GM19463 (cell line): ENCODE measurements around the gene HAAO.
"Not testable (repeated sequence)": the region's sequence is repeated elsewhere in the genome, so short reads cannot be mapped to it uniquely, and the experiment has no call there.

Source experiments
- ATAC-seq: cut with Tn5 transposase; IDR thresholded peaks from one replicate; pipeline ENCODE4 v1.9.1; 2021; ENCODE audit warnings: mild to moderate bottlenecking, moderate library complexity; ENCODE audit not compliant: unreplicated experiment

The HAAO gene

DNA sequence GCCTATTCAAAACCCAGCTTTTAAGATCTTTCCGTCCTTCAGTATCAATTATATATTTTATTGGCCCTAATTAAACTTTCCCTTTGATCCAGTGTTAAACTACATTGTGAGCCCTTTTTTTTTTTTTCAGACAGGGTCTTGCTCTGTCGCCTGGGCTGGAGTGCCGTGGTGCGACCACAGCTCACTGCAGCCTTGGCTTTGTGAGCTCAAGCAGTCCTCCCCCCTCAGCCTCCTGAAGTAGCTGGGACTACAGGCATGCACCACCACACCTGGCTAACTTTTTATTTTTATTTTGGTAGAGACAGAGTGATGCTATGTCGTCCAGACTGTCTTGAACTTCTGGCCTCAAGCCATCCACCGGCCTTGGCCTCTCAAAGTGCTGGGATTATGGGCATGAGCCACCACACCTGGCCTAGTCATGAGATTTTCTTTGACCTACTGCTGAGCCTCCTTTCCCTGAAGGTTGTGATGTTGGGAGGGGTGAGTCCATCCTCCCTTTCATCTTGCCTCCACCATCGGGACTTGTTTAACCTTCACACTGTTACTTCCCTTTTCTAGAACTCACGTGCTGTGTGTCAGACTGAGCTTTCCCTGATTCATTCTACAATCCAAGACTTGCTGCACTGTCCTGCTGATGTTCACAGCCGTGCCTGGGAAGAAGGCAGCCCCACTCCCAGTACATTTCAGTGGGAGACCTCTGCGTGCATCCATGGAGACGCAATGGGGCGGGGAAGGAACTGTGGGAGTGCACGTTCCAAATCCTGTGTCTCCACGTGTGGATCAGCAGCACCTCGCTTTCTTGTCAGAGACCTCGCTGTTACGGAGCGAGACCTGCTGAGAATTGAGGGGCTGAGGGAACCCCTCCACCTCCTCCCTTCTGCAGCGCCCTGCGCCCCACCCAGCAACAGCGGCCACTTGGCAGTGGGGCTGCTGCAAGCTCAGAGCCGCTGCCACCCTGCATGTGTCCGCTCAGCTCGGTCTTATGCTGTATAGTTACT, 39.3 kb downstream of the HAAO start:
- no peak for ATAC-seq

DNA sequence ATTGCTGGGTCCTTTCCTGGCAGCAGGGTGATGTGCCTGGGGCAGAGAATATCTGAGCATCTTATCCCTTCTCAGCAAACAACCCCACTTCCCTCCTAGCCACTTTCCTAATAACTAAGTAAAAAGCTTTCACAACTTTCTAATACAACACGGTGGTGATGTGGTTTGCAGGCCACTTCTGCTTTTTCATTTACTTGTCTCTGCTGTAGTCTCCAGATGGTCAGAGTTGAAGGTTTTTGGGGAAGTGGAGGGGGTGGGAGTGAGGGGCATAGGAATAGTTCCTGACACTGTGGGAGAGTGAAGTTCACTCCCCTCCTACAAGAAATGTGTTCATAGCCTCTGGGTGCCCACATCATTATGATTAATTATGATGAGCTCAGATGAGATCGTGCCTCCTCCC, 40.1 kb downstream of the HAAO start:
- peak; percentile 45 for ATAC-seq

- ATAC-seq: no peak
These were observed 43.5 kb downstream of the HAAO start for GRCh38 chr2:42748840-42749239.

DNA sequence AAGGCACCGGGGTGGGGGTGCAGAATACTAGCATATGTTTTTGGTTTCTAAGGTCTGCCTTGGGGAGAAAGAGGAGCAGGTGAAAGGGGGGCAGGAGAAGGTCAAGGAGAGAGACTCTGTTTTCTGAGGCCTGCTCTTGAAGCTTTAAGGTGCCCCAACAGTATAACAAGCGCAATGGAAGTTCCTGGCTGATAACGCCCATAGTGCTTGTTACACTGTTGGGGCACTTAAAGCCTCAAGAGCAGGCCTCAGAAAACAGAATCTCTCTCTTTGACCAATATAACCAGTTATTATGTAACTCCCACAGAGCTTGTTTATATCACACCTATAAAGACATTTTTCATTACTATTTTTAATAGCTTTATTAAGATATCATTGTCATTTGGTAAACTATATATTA, 45.0 kb downstream of the HAAO start:
- ATAC-seq: no peak

DNA sequence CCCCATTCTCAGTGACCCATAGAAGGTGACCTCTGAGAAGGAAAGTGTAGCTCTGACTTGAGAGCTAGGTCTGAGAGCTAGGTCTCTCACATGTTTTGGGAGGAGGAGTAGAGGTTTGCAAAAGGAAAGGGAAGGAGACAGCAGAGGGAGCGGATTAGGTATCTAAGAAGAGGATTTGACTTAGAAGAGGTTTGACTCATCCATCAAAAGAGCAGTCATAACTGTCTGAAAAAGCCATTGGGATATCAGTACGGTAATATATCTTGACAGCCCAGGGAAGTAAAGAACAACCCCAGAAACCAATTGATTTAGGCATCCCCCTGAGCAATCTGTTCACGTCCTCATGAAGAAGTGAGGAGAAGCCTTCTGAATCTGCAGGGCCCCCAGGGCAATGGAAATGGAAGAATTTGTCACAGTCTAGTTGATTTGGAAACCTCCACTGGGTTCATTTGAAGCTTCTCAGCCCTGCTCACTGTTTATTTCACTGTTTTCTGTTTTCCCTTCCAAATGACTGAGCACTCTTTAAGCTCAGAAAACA, 47.8 kb downstream of the HAAO start:
- no peak for ATAC-seq

DNA sequence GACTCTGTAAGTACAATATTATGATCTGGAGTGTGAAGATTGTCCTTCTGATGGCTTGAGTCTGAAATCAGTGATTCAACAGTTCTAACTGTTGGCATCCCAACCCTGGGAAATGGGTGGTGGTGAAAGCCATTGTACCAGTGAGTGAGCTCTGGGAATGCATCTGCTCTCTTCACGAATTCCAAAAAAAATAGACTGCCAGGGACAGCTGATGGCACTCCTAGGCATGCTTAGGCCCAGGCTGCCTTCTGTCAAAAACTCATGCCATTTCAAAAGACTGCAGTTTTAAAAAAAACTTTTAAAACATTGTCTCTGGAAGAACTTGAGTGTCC, 48.8 kb downstream of the HAAO start:
- no peak for ATAC-seq

GRCh38 chr2:42742740-42743658, 49.4 kb downstream of the HAAO start:
- ATAC-seq: no peak

GRCh38 chr2:42741140-42741539, 51.2 kb downstream of the HAAO start:
- ATAC-seq: no peak

GRCh38 chr2:42736598-42737322, 55.6 kb downstream of the HAAO start:
- no peak for ATAC-seq

DNA sequence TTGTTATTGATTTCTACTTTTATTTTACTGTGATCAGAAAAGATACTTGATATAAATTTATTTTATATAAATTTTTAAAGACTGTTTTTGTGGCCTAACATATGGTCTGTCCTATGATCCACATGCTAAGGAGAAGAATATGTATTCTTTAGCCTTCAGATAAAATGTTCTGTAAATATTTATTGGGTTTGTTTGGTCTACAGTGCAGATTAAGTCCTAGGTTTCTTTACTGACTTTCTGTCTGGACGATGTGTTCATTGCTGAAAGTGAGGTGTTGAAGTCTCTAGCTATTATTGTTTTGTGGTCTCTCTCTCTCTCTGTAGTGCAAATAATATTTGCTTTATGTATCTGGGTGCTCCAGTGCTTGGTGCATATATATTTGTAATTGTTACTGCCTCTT, 58.5 kb downstream of the HAAO start:
- ATAC-seq: no peak

DNA sequence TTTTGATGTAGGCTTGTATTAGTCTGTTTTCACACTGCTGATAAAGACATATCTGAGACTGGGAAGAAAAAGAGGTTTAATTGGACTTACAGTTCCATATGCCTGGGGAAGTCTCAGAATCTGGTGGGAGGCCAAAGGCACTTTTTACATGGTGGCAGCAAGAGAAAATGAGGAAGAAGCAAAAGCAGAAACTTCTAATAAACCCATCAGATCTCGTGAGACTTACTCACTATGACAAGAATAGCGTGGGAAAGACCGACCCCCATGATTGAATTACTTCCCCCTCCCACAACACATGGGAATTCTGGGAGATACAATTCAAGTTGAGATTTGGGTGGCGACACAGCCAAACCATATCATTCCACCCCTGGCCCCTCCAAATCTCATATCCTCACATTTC, 61.1 kb downstream of the HAAO start:
- ATAC-seq: not testable (repeated sequence)

DNA sequence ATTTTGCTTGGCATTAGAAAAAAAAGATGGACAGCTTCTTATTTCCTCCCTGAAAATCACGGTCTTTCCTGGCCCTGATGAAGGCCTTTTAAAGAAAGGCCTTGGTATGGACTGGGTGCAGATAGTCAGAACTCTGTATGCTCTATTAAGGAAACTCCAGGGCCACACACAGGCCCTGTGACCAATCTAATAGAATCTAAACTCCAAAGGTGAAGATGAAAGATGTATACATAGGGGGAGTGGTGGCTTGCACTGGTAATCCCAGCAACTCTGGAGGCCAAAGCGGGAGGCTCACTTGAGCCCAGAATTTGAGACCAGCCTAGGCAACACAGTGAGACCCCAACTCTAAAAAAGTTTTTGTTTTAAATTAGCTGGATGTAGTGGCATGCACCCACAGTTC, 65.7 kb downstream of the HAAO start:
- ATAC-seq: no peak

DNA sequence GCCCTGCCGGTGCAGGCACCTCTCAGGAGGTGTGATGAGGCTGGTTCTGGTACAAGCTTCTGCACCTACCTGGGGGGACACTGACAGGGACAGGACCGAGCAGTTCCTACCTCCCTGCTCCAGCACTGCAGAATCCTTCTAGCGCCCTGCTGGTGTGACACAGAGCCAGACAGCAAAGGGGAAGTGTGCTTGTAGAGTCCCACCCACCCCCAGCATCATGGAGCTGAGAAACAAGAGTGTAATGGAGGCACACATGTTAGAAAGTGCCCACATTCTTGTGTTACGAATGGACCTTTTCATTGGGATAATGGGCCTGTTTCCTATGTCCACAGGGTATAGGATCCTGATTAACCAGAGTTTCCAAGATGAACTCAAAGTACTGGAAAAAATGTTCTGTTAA, 66.7 kb downstream of the HAAO start:
- ATAC-seq: no peak

GRCh38 chr2:42724886-42725285, 67.5 kb downstream of the HAAO start:
- no peak for ATAC-seq

GRCh38 chr2:42723465-42723864, 68.9 kb downstream of the HAAO start:
- no peak for ATAC-seq

- peak; percentile 99 for ATAC-seq
These were observed 69.8 kb downstream of the HAAO start for GRCh38 chr2:42722320-42723190.

DNA sequence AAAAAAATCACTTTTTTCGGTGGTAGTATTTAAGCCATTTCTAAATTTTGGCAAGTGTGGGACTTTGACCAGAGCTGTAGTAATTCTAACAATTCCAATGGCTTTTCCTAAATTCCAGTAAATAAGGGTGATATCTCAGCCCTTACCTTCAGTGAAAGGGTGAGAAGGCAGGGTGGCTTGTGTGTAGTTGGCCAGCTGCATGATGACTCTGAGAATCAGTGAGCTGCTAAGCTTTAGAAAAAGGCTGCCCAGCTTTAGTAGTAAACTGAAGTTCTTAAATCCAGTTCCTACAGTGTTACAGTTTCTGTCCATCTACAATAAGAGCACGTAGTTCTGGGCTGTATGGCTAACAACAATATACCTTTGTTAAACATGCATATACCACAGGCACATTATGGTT, 70.5 kb downstream of the HAAO start:
- ATAC-seq: no peak
